Measurements from ENCODE around the gene INPP5E.

The INPP5E gene

DNA sequence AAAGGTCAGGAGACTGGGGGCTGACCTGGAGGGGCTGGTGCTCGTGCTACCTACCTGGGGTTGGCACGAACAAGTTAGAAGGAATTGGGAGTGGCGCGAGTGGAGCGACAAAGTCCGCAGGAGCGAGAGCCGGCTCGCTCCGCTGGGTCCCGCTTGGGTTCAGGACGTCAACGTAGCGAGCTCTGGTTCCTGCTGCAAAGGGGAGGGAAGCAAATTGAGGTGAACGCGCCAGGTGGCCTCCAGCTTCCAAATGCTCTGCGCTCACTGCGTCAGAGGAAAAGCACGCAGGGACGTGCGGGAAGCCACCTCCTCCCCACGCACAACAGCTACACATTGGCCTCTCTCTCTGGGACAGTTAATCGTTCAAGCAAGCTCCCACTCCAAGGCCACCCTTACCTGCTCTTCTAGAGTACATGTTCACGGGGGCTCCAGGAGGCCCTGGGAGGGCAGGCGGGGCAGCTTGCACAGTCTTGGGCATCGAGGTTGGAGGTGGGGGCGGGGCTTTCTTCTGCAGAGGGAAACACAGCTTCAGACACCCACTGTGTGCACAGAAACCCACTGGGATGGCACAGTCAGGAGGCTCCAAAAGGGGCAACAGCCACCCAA, 7.6 kb upstream of the INPP5E start:
- DNase-seq, result no peak

DNA sequence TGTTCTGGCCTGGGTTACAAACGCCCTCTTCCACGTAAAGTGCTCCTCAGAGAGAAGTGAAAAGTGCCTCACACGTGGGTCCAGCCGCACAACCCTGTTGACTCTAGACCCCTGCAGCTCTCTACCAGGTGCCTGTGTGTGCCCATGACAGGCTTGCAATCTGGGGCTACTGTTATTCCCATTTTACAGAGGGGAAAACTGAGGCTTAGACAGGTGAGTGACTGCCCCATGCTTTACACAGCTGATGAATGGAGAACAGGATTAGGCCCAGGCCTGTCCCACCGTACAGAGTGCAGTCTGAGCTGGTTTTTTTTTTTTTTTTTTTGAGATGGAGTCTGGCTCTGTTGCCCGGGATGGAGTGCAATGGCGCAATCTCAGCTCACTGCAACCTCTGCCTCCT, 6.2 kb upstream of the INPP5E start:
- DNase-seq, result no peak

DNA sequence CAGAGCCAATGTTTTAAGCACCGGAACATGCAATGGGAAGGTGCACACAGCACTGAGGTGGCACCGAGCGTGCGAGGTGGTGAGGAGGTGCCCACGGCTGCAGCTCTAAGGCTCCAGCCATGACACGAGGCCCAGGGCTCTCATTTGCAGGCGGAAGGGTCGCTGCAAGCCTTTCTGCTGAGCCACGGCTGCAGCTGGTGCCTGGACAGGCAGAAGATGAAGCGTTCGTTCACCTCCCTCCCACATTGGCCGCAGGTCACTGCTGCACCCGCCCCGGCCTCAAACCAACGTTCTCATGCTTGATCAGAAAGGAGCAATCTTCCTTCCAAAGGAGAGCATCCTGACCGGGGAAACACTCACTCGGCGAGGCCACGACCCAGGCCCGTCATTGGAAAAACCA, 4.5 kb upstream of the INPP5E start:
- DNase-seq, result no peak

DNA sequence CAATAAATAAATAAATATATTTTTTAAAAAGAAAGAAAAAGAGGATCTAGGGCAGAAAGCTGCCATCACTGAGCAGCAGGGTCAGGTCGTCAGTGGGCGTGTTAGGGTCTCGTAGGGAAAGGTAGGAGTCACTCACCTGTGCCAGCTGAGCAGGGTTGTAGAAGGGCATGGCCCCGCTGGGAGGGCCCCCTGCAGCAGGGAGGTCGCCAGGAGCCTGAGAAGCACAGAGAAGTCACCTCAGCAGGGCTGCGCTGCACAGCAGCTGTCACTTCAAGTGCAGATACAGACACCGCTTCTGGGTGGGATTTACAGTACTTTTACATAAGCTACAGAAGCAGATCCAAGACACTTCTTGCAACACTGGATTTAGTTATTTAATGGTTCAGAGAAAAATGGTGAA, 4.0 kb upstream of the INPP5E start:
- no peak for DNase-seq

DNA sequence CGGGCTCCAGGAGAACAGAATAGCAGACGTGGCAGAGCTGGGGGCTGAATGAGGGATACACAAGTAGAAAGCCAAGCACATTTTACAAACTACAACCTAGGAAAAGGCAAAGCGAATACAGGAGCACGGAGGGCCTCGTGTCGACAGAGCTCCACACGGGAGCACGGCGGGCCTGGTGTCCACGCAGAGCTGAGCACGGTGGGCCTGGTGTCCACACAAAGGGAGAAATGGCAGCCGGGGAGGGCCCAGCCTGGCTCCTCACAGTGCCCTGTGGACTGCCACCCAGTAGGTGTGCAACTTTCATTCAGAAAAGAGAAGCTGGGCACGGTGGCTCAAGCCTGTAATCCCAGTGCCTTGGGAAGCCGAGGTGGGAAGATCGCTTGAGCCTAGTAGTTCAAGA, 3.4 kb upstream of the INPP5E start:
- DNase-seq, result no peak

DNA sequence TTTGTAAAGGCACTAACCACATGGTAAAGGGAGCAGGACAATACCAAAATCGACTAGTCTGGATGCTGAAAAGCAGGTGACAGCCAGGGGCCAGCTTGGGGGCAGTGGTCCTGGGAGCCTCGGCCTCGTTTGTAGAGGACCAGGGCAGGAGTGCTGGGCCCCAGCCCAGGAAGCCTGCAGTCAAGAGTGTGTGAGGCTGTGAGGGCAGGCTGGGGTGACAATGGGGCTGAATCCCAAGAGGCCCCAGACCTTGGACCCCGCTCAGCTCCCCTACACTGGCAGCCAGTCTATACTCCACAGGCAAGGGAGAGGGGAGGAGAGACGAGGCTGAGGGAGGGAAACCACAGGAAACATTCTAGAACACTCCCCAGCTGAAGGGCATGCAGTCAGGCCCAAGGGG, 2.6 kb upstream of the INPP5E start:
- DNase-seq, result no peak

DNA sequence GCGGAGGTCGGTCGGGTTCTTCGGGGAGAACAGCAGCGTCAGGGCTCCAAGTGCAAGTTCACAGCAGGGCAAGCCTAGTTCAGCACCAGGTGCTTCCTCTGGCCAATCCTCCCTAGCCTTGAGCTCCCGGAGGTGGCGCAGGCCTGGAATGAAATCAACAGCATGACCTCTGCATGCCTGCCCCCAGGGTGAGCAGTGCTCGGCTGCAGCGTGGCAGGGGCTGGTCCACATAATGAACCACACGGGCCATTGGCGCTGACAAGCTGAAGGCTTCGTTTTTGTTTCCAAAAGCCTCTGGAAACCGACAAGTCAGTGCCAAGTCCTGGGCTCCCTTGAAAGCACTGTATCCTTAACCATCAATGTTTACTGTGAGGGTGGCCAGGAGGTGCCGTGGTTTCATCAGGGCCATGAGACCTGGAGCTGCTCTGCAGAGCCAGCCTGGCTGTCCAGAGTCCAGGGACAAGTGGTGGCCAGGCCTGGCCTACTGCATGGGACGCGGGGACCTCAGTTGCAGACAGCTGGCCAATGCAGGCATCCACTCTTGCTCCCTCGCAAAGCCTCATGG, 2.1 kb upstream of the INPP5E start:
- no peak for DNase-seq

DNA sequence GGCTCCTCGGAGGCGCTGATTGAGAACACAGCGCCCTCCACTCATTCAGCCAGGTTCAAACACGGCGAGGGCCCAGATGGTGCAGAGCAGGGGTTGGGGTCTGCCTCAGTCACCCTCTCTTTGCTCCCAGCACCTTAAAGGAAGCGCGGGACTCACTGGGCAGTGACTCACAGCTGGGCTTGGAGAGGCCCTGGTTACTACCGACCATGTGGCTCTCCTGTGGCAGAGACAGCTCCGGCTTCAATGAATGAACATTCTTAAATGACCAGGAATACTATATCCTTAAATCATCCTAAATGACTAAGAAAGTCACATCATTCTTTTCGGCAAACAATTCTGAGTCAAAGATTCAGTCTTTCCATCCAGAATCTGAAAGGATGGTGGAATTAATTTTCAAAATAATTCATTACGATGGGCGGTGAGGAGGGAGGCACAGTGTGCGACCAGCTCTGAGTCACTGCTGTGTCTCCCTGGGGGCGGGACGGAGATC, 1.6 kb upstream of the INPP5E start:
- DNase-seq, result no peak

DNA sequence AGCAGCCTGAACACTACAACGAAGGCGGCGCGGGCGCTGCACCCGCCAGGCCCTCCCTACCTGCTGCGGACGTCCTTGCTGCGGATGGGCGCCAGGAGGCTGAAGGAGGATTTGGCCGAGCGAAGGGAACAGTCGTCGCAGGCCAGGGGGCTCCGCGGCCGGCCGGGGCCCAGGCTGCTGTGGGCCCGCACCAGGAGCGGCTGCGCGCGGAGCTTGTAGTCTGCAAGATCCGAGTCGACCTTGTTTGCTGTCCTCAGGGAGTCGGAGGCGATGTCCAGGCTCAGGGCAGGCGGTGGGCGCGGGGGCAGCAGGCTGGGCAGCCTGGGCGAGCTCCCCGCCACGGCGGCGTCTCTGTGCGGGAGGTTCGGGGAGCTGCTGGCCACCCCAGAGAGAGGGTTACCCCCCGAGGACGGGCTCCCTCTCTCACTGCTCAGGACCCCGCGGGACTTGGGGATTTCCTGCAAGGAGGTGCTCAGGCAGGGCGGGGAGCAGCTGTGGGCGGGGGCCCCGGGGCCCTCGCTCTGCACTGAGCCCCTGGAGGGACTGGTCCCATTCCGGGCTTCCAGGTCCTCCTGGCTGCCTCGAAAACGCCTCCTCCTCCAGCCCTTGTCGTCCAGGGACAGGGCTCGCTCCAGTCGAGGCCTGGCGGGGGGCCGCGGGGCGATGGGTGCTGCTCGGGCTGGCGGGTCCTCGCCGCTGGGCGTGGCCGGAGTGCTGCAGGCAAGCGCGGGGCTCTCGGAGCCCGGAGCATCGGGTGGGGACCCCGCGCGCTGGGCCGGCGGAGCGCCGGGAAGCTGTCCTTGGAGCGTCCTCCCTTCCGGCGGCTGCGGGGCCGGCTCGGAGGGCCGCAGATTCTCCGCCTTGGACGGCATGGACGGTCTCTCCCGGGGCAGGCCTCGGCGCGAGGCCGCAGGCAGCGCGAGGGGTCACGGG, 831 bp downstream of the INPP5E start:
- DNase-seq, result no peak

DNA sequence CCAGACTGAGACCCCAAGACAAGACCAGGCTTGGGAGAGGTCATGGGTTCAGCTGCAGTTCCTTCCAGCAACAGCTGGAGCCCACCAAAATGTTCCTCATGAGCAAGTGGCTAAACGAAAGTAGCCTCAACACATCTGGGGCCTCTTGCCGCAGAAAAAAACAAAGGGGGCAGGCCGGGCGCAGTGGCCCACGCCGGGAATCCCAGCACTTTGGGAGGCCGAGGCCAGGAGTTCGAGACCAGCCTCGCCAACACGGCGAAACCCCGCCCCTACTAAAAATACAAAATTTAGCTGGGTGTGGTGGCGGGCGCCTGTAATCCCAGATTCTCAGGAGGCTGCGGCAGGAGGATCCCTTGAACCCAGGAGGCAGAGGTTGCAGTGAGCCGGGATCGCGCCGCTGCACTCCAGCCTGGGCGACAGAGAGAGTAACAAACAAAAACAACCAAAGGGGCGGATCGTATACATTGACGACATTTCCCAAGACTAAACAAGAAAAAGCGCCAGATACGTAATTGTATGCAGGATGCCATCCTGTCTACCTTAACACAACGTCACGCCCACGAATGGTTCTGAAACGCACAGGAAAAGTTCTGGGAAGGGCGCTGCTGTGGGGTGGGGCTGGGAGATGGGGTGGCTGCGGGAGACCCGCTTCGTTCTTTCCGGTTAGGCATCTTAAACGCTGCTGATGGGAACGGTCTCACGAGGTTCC, 1.7 kb downstream of the INPP5E start:
- DNase-seq, result no peak

DNA sequence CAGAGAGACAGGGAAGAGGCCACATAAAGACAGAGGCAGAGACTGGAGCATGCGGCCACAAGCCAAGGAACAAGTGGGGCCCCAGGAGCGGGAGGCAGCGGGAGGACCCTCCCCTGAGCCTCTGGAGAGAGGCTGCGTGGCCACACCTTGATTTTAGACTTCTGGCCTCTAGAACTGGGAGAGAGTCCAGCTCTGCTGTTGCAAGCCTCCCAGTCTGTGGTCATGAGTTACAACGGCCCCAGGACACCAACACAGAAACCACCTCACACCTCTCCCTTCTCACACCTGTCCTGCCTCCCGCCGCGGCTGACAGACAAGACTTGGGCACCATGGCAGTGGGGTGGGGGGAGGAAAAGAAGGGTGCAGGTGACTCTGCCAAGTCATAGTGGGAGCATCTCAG, 2.2 kb downstream of the INPP5E start:
- no peak for DNase-seq

DNA sequence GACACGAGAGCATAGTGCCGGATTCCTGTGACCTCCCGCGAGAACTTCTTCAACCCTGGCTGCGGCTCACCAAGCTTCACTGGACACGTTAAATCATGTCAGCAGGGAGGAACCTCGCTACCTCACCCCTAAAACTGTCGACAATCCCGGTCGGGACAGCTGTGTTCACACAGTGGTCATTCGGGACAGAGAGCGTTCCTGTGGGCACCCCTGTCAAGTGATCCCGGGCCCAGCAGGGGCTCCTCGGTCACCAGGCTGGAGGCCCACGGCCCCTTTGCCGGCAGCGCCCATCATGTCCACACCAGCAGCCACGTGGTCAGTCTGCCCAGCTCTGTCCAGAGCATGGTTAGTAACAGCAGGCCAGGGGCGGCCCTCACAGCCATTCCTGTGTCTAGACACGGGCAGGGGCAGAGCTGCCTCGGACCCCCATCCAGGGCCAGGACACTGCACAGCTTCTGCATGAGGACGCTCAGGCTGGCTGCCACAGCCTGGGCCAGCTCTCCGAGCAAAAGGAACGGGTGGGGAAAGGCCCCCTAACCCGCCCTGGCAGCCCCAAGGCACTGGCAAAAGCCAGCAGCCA, 3.5 kb downstream of the INPP5E start:
- no peak for DNase-seq

DNA sequence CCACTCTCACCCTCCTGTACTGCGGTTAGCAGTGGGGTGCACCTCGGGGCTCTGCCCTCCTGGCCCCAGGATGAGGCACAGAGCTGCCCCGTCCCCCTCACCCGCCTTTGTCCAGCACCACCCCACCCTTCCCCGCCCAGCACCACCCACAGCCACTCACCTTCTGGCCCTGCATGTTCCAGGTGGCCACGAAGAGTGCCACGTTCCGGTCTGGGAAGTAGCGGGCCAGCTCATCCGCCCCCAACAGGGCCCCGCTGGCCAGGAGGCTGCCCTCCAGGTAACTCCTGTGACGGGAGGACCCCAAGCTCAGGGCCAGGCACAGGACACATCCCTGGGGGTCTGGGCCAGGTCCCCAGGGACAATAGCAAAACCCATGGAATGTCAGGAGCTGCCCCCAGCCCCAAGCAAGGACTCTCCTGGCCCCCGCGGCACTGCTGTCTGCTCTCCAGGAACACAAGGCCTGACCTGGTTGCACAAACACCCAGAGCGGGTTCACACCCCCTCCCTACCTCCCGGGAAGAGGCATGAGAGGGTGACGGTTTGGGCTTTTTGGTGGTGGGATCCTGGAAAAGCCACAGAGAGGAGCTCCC, 5.0 kb downstream of the INPP5E start:
- no peak for DNase-seq

DNA sequence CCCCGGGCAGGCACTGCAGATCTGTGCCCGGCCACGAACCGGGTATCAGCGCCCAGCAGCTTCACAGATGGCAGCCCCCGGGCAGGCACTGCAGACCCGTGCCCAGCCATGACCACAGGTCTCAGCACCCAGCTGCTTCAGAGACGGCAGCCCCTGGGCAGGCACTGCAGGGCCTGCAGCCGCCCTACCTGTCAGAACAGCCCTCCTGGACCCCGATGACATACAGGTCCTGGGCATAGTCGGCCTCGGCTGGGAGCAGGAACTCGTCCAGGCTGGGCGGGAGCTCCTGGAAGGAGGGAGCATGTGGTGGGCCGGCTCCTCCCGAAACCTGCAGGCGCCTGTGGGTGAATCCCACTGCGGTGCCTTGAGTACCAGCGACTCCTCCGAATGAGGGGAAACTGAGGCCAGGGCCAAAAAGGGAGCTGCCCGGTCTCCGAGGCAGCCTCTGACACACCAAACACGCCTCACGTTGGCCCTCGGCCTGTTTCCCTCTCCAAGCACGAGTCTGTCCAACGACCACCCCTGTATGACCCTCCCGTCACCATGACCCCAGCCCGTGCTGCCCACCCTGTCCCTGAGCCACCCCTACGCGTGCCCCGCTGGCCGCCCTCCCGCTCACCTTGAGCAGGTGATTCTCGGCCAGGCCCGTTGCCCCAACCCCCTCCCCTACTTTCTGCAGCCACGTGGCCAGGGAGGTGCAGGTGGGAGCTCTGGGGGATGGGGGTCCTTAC, 5.6 kb downstream of the INPP5E start:
- DNase-seq, result no peak

DNA sequence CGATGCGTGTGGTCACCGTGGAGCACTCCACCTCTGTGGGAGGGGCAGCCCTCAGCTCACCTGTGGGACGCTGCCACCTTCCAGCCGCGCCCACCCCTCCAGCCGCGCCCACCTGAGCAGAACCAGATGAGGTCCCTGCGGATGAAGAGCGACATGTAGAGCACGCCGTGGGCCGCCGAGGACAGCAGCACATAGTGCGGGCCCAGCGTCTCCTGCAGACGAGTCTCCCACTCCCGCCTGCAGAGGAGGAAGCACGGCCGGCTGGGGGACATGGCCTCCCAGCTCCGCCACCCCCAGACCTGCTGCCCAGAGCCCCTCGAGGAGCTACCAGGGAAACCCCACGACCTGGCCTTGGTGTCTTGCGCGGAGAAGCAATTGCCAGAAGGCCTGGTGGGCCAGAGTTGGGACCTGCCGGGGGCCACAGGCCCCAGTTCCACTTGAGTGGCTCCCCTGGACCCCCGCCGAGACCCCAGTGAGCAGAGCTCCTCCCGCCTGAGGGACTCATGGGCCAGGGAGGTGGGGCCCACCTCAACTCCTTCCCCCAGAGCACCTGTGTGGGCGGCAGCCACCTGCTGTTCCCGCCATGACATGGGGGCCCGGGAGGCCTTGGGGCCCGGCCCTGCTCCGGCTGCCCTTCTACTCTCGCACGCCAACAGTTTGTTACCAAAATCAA, 6.5 kb downstream of the INPP5E start:
- DNase-seq, result no peak

DNA sequence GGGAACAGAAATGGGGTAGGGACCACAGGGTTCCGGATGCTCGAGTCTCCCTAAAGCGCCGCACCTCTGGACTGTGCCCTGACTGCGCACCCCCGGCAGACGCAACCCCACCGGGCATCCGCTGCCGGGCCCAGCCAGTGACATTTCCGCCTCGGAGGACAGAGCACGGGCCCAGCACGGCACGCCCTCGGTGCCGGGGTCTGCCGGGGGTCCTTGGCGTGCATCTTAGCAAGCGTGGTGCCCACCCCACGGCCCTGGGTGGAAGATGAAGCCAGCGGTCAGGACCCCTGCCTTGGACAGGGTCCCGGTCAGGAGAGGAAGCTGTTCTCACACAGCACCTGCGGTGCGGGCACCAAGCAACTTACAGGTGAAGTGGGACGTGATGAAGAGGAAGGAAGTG, 7.1 kb downstream of the INPP5E start:
- DNase-seq, result no peak

DNA sequence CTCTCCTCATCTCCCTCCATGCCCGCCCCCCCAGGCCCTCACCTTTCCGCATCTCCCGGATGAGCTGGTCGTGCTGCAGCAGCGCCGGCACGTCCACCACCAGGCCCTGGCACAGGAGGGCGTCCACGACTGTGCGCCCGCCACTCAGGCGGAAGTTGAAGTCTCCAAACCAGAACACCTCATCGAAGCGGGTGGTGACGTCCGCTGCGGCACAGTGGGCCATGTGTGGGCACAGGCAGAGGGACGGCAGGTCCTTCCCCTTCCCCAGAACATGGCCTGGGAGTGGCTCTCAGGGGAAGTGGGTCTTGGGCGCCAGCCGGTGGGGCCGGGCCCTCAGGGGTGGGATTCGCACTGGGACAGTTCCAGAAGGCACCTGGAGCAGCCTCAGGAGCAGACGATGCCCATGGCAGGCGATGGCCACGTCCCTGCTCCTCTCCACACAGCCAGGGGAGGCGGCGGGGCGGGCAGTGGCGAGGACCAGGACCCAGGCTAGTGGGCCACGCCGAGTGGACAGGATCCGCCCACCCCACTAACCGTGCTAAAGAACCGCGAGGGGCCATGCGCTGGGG, 7.8 kb downstream of the INPP5E start:
- no peak for DNase-seq

DNA sequence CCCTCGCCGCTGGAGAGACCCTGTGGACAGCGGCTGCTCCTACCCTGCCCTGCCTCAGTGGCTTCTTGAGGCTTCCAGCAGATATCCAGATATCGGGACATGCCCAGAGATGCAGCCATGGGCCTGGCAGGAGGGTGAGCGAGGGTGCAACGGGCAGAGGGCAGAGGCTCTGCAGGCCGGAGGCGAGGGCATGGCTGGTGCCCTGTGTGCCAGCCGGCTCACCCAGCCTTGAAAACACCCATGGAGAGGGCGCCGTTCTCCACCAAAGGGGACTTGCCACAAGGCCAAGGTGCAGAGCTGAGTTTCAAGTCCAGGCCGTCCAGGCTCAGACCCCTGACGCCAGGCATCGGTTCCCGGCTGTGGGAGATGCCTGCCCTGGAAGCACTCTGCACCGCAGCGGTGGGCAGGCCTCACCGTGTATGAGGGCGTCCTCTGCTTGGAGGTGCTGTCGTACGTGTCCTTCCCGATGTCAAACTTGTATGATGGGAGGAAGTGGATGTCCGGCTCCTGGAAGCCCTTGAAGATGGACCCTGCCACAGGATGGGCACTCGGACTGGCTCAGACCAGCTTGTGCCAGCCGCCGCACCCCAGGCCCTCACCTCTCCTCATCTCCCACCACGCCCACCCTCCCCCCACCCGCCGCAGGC, 8.9 kb downstream of the INPP5E start:
- DNase-seq, result no peak

DNA sequence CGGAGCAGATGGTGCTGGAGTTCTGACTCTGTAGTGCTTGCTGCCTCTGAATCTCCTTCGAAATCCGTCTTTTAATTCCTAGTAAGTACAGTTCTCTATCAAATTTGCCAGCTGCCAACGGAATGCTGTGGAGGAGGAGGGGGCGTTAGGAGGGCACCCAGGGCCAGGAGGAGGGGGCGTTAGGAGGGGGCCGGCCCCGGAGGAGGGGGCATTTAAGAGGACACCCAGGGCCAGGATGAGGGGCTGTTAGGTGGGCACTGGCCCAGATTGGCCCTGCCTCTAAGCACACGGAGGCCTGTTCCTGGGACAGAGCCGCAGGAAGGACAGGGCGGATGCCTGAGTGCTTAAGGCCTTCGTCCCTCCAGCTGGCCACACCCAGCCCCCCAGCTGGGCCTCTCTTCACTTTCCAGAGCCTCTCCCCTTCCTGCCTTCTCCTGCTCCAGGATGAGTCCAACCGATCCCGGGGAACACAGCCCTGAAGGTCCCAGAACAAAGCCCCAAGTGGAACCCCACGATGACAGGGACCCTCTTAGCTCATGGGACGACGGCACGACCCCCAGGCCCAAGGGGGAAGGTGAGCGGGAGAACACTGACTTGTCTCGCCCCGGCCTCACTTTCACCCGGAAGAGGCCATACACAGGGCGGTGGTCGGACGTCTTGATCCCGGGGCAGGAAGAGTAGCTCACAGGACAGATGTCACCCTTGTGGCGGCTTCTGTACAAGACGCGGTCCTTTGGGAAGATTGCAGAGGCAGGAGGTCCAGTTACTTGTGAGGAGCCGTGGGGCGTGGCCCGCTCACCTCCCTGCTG, 9.8 kb downstream of the INPP5E start:
- DNase-seq, result no peak

Data from NCI-H1436 treated with DMSO at 0.1 percent for 48 hours (cell line).